HepG2 (cell line): ENCODE measurements around the gene SLC1A4. TPM values are rescaled to one million over a fixed set of nuclear protein-coding genes. Genes with fewer than 3 reads are reported as not detected.

Experiments
- BORCS8-MEF2B ChIP-seq: sonication (generic); formaldehyde crosslinking; IDR thresholded peaks from 2 replicates; pipeline ENCODE4 v1.8.0; 2022; ENCODE audit warnings: mild to moderate bottlenecking, missing genetic modification reagents
- CENPBD1 ChIP-seq: sonication (generic); formaldehyde crosslinking; IDR thresholded peaks from 2 replicates; pipeline ENCODE4 v1.8.0; 2022; ENCODE audit warnings: missing genetic modification reagents, low read depth, mild to moderate bottlenecking, borderline replicate concordance
- FOXK1 ChIP-seq: sonication (generic); formaldehyde crosslinking; IDR thresholded peaks from 2 replicates; pipeline ENCODE4 v1.4.0; 2020; ENCODE audit warnings: low read depth, missing genetic modification reagents, borderline replicate concordance
- IRX3 ChIP-seq: sonication (generic); formaldehyde crosslinking; IDR thresholded peaks from 2 replicates; pipeline ENCODE4 v1.8.1; 2023; ENCODE audit warnings: mild to moderate bottlenecking, low read depth, missing genetic modification reagents, borderline replicate concordance
- MLLT10 ChIP-seq: sonication (generic); formaldehyde crosslinking; IDR thresholded peaks from 2 replicates; pipeline ENCODE4 v1.4.0; 2020; ENCODE audit warnings: missing genetic modification reagents
- MXI1 ChIP-seq: IDR thresholded peaks from 3 replicates; pipeline ENCODE4 v1.6.1; 2012; ENCODE audit warnings: low read depth, low read length, inconsistent platforms, borderline replicate concordance
- MYPOP ChIP-seq: sonication (generic); formaldehyde crosslinking; IDR thresholded peaks from 2 replicates; pipeline ENCODE4 v1.8.1; 2023; ENCODE audit warnings: mild to moderate bottlenecking, moderate library complexity, missing genetic modification reagents
- NONO ChIP-seq, 2 experiments: fragments of 450-650 bp in 1 of 2; sonication (generic) in 1 of 2; formaldehyde crosslinking in 1 of 2; IDR thresholded peaks in 1 of 2; conservative IDR thresholded peaks in 1 of 2; 2 replicates each; pipeline versions ENCODE4 v1.6.1 to v1.8.0; 2017 to 2022; ENCODE audit warnings: mild to moderate bottlenecking in 1 of 2, missing genetic modification reagents in 1 of 2, moderate library complexity in 1 of 2
- NR2F6 ChIP-seq, 2 experiments: IDR thresholded peaks; 2 replicates each; pipeline ENCODE4 v1.6.1; 2016; ENCODE audit warnings: antibody characterized with exemption in 1 of 2, mild to moderate bottlenecking in 1 of 2
- PAXIP1 ChIP-seq: sonication (generic); formaldehyde crosslinking; conservative IDR thresholded peaks from 2 replicates; pipeline ENCODE4 v1.4.0; 2020; ENCODE audit warnings: mild to moderate bottlenecking, missing genetic modification reagents, moderate library complexity
- REPIN1 ChIP-seq: sonication (generic); formaldehyde crosslinking; IDR thresholded peaks from 2 replicates; pipeline ENCODE4 v1.8.0; 2022; ENCODE audit warnings: missing genetic modification reagents, low read depth, mild to moderate bottlenecking, borderline replicate concordance
- RFX3 ChIP-seq: IDR thresholded peaks from 2 replicates; pipeline ENCODE4 v1.6.1; 2016; ENCODE audit warnings: missing biosample characterization, missing genetic modification reagents
- SKI ChIP-seq: fragments of 450-650 bp; IDR thresholded peaks from one replicate; pipeline ENCODE4 v1.6.1; 2018; ENCODE audit warnings: mild to moderate bottlenecking; ENCODE audit not compliant: partially characterized antibody
- SOX6 ChIP-seq, 2 experiments: fragments of 450-650 bp in 1 of 2; sonication (generic) in 1 of 2; formaldehyde crosslinking in 1 of 2; IDR thresholded peaks; 2 replicates each; pipeline versions ENCODE4 v1.4.0 to v1.6.1; 2017 to 2020; ENCODE audit warnings: antibody characterized with exemption in 1 of 2, mild to moderate bottlenecking in 1 of 2, missing genetic modification reagents in 1 of 2
- SUZ12 ChIP-seq: fragments of 150-350 bp; IDR thresholded peaks from 2 replicates; pipeline ENCODE4 v1.6.1; 2014; ENCODE audit warnings: low read depth, low read length
- TCF7 ChIP-seq: sonication (generic); IDR thresholded peaks from 2 replicates; pipeline ENCODE4 v1.6.1; 2016; ENCODE audit warnings: antibody characterized with exemption, low read depth
- ZBTB20 ChIP-seq: sonication (generic); formaldehyde crosslinking; IDR thresholded peaks from 2 replicates; pipeline ENCODE4 v1.8.1; 2023; ENCODE audit warnings: missing genetic modification reagents, low read depth, mild to moderate bottlenecking, borderline replicate concordance
- ZNF274 ChIP-seq: sonication (generic); formaldehyde crosslinking; IDR thresholded peaks from 2 replicates; pipeline ENCODE4 v1.5.1; 2020; ENCODE audit warnings: mild to moderate bottlenecking, missing genetic modification reagents
- ZNF30 ChIP-seq: sonication (generic); formaldehyde crosslinking; IDR thresholded peaks from 2 replicates; pipeline ENCODE4 v1.5.0; 2020; ENCODE audit warnings: mild to moderate bottlenecking, missing genetic modification reagents
- ZNF563 ChIP-seq: sonication (generic); formaldehyde crosslinking; IDR thresholded peaks from 2 replicates; pipeline ENCODE4 v1.8.0; 2022; ENCODE audit warnings: mild to moderate bottlenecking, moderate library complexity, missing genetic modification reagents
- ZNF598 ChIP-seq: sonication (generic); formaldehyde crosslinking; IDR thresholded peaks from 2 replicates; pipeline ENCODE4 v1.5.1; 2020; ENCODE audit warnings: mild to moderate bottlenecking, missing genetic modification reagents, borderline replicate concordance
- ZNF703 ChIP-seq: sonication (generic); formaldehyde crosslinking; IDR thresholded peaks from 2 replicates; pipeline ENCODE4 v1.5.1; 2020; ENCODE audit warnings: missing genetic modification reagents, mild to moderate bottlenecking, moderate library complexity, borderline replicate concordance
- polyA plus RNA-seq, 8 experiments: library from polyadenylated mRNA; depleted of rRNA in 3 of 8; stranded (reverse) in 7 of 8; unstranded in 1 of 8; fragments of >200 nt; fragmentation: Illumina TruSeq in 4 of 8; extraction: Trizol in 4 of 8; gene quantifications; 2 replicates each; pipeline versions ENCODE4 v1.2.1 to v1.2.3, GENCODE V29; 2011 to 2016; ENCODE audit warnings: low read depth in 4 of 8, missing spikeins in 1 of 8, mixed read lengths in 1 of 8; ENCODE audit not compliant: insufficient read depth in 1 of 8
- total RNA-seq, 5 experiments: library from RNA; depleted of rRNA; stranded (reverse); fragments of >200 nt; fragmentation: Illumina TruSeq; extraction: Trizol; gene quantifications; 2 replicates each; pipeline ENCODE4 v1.2.3, GENCODE V29; 2016; ENCODE audit warnings: low read depth in 1 of 5
- TF ChIP-seq, protein P1 (sequence below): IDR thresholded peaks from 2 replicates; pipeline ENCODE4 v1.6.1; 2016

SLC1A4 gene
- total and polyA plus RNA-seq, 2 of the 13 experiments (the other 11 are each of a cell fraction or from before 2014, with no cell fraction given) = 21.0 to 39.6 TPM

DNA sequence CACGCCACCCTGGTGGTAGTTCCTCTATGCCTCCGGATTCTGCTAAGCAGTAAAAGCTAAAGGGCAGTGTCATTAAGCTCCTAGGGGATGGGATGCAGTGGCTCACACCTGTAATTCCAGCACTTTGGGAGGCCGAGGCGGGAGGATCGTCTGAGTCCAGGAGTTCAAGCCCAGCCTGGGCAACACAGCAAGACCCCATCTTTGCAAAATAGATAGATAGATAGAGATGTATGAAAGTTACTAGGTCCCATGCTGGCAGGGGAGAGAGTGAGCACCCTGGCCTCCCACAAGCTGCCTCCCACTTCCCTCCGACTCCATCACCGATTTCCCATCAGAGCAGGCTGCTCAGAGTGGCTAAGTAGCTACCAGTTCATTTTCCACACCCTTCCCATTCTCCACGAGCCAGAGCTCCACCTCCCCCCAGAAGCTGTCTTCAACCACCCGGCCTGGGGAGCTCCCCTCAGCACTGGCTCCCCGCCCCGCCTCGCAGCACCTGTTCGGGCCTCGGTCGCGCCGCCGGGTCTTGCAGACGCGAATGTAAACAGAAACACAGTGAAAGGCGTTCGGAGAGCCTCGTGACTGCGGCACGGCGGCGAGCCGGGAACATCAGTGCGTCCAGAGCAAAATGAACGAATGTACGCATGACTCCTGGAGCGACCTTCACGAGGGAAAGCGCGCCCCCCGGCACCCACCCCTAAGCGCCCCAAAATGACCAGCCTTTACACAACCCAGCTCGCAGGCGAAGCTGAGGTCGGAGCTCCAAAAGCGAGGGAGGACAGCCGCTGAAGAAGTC, 66.4 kb downstream of the SLC1A4 start (continued):
- TF ChIP-seq PAXIP1 (CRISPR knock-in tag) = peak; percentile 38; the same call in 1 of the 2 replicates
- peak; percentile 73 for TF ChIP-seq SKI
- TF ChIP-seq ZNF30 (CRISPR knock-in tag) = peak; percentile 72; the same call in 1 of the 2 replicates
- TF ChIP-seq MLLT10 (CRISPR knock-in tag) = no peak
- TF ChIP-seq NR2F6 (IDR thresholded peaks at IDR 0.05) = no peak
- TF ChIP-seq NR2F6 (CRISPR knock-in tag; IDR thresholded peaks at IDR 0.05) = peak; percentile 18; the same call in 1 of the 2 replicates
- no peak for TF ChIP-seq SUZ12
- peak; percentile 23; the same call in 1 of the 2 replicates for TF ChIP-seq IRX3 (CRISPR knock-in tag)
- peak; percentile 89; the same call in 1 of the 2 replicates for TF ChIP-seq ZBTB20 (CRISPR knock-in tag)
- TF ChIP-seq MXI1 = no peak
- TF ChIP-seq MYPOP (CRISPR knock-in tag) = no peak; the same call in 1 of the 2 replicates
- TF ChIP-seq NONO (IDR thresholded peaks at IDR 0.05) = no peak
- no peak; the same call in 1 of the 2 replicates for TF ChIP-seq NONO (CRISPR knock-in tag; conservative IDR thresholded peaks at IDR 0.05)
- TF ChIP-seq REPIN1 (CRISPR knock-in tag) = no peak; the same call in 1 of the 2 replicates
- TF ChIP-seq ZNF563 (CRISPR knock-in tag) = 0 out of 2 replicates have a peak, but pooled peaks have one; percentile 13
- TF ChIP-seq TCF7 = no peak
- no peak for TF ChIP-seq SOX6 (IDR thresholded peaks at IDR 0.05)
- peak; percentile 55; the same call in 1 of the 2 replicates for TF ChIP-seq SOX6 (CRISPR knock-in tag; IDR thresholded peaks at IDR 0.05)
- 0 out of 2 replicates have a peak, but pooled peaks have one; percentile 20 for TF ChIP-seq BORCS8-MEF2B (CRISPR knock-in tag)
- TF ChIP-seq, protein P1, sequence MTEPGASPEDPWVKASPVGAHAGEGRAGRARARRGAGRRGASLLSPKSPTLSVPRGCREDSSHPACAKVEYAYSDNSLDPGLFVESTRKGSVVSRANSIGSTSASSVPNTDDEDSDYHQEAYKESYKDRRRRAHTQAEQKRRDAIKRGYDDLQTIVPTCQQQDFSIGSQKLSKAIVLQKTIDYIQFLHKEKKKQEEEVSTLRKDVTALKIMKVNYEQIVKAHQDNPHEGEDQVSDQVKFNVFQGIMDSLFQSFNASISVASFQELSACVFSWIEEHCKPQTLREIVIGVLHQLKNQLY = 0 out of 2 replicates have a peak, but pooled peaks have one; percentile 3
- peak; percentile 93 for TF ChIP-seq ZNF598 (CRISPR knock-in tag)
- peak; percentile 76; the same call in 1 of the 2 replicates for TF ChIP-seq ZNF274 (CRISPR knock-in tag)
- no peak for TF ChIP-seq CENPBD1 (CRISPR knock-in tag)
- TF ChIP-seq ZNF703 (CRISPR knock-in tag) = peak; percentile 15; the same call in 1 of the 2 replicates
- peak; percentile 35; the same call in 1 of the 2 replicates for TF ChIP-seq FOXK1 (CRISPR knock-in tag)
- TF ChIP-seq RFX3 (CRISPR knock-in tag) = no peak
